HG03432 (cell line): ENCODE measurements around the gene LYZL1.
"Not testable (repeated sequence)": the region's sequence is repeated elsewhere in the genome, so short reads cannot be mapped to it uniquely, and the experiment has no call there.

ENCODE experiments used
- ATAC-seq: cut with Tn5 transposase; IDR thresholded peaks from one replicate; pipeline ENCODE4 v1.9.1; 2021; ENCODE audit warnings: mild to moderate bottlenecking, moderate library complexity; ENCODE audit not compliant: unreplicated experiment

LYZL1 gene

DNA sequence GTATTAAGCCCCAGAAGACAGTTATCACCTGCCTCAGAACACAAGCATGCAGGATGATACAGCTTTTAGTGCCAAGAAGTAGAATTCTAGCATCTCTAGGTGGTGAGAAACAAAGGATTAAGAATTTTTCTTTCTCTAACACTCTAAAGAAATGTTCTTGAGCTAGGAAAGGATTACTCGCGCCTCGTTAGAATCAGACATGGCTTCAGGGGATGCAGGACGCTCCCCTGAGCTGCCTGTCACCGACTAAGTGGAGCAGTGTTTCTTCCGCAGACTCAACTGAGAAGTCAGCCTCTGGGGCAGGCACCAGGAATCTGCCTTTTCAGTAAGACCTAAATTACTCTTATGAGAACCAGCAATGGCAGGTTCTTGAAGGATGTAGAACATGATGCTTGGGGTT is at the start of gene LYZL1:
LYZL1 (plus strand) TSS at position 165 of the 400 bp plus-strand sequence. CDS start 2,798 bp downstream, outside the sequence.
- ATAC-seq, result not testable (repeated sequence)

- no peak for ATAC-seq
Observed at GRCh38 chr10:29239569-29240472, 49.0 kb upstream of the LYZL1 start.

DNA sequence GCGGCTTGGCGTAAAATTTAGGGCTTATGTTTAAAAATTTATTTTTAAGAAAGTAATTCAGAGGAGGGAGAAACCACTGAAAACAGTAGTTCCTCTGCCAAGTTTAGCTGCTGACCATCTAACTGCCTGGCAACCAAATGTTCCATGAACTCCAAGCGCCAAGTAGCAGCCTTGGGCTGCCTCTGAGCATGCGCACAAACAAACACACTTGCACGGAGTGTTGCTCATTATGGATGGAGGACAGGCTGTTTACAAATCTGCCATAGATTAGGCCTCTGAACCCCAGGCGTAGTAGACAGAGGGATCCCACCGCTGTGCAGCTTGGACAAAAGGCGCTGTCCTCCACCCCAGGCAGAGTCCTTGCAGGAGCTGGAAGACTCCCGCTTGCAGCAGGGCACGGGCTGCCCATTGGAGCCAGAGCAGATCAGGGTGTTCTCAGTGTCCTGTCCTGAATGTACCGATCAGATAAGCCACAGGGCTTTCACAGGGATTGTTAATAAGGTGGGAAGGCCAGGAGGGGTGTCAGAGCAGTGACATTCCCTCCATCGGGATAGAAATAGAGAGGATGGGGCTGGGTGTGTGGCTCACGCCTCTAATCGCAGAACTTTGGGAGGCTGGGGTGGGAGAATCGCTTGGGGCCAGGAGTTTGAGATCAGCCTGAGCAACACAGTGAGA is 47.7 kb upstream of the LYZL1 start:
- ATAC-seq, result no peak

DNA sequence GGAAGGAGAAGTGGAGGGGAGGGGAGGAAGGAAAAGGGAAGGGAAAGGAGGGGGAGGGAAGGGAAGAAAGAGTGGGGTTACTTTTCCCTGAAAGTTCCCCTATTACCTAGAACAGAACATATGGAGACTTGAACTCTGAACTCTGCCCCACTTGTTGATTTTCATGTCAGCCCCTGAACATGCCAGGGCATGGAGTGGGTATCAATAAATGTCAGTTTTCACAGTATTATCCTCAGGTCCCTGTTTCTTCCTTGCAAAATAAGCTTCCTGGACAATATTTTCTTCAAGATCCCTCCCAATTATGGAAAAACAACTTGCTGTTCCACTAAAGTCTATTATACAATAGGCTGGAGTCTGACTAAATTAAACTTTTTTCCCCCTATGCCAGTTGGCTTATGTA is 46.9 kb upstream of the LYZL1 start:
- ATAC-seq, result no peak

DNA sequence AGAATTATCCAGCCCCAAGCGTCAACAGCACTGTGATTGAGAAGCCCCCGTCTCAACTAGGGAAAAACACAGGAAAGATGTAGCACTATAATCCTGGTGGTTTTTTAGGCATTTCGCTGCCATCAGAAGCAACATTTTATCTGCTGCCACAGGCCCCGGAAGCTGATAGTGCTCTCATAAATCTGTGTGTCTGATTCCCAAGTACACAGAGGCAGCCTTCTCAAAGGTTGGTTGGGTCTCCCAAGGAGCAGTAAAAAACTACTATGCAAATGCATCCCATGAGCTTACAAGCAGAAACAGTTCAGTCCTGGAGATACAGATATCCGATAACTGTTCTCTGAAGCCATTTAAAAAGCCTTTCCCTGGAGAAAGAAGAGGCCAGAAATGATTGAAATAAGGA is 45.8 kb upstream of the LYZL1 start:
- ATAC-seq, result no peak

GRCh38 chr10:29243750-29244149 is 45.1 kb upstream of the LYZL1 start:
- ATAC-seq, result no peak

DNA sequence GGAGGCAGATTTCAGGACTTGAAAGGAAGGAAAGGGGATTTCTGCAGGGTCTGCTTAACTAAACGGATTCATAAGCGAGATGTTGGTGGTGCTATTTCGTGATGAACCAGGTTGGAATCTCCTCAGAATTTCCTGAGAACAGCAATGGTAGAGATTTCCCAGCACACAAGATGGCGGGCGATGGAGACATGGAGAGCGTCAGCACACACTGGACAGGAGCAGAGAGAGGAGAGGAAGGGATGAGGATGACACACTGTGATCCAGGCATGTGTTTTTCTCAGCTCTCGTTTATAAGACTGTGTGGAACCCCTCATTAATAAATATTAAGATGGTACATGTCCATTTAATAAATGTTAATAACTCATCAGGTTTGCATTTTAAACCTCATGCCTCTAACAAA is 43.9 kb upstream of the LYZL1 start:
- ATAC-seq, result no peak

GRCh38 chr10:29245476-29245875 is 43.4 kb upstream of the LYZL1 start:
- ATAC-seq, result no peak

- no peak for ATAC-seq
Observed at GRCh38 chr10:29246449-29246848, 42.4 kb upstream of the LYZL1 start.

- no peak for ATAC-seq
Observed at GRCh38 chr10:29248158-29248557, 40.7 kb upstream of the LYZL1 start.

- ATAC-seq, result no peak
Observed at GRCh38 chr10:29249018-29249417, 39.9 kb upstream of the LYZL1 start.

DNA sequence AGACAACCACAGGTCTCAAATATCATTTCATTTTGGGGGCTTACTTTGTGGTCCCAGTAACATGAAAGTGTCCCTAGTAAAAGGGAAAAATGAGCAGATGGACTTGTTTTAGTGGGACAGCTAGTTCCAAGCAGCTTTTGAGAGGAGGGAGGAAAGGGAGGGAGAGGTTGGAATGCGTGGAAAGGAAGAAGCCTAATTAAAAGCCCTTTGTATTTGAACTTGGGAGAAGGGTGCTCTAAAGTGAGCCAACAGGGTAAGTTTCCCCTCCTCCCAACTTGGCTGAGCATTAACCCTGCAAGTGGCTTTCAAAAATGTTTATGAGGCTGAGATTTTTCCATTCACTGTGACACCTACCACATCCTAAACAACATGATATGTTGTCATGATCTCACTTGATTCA is 38.8 kb upstream of the LYZL1 start:
- no peak for ATAC-seq

- ATAC-seq, result no peak
Observed at GRCh38 chr10:29252811-29253689, 35.8 kb upstream of the LYZL1 start.

GRCh38 chr10:29253690-29254029 is 35.2 kb upstream of the LYZL1 start:
- no peak for ATAC-seq

DNA sequence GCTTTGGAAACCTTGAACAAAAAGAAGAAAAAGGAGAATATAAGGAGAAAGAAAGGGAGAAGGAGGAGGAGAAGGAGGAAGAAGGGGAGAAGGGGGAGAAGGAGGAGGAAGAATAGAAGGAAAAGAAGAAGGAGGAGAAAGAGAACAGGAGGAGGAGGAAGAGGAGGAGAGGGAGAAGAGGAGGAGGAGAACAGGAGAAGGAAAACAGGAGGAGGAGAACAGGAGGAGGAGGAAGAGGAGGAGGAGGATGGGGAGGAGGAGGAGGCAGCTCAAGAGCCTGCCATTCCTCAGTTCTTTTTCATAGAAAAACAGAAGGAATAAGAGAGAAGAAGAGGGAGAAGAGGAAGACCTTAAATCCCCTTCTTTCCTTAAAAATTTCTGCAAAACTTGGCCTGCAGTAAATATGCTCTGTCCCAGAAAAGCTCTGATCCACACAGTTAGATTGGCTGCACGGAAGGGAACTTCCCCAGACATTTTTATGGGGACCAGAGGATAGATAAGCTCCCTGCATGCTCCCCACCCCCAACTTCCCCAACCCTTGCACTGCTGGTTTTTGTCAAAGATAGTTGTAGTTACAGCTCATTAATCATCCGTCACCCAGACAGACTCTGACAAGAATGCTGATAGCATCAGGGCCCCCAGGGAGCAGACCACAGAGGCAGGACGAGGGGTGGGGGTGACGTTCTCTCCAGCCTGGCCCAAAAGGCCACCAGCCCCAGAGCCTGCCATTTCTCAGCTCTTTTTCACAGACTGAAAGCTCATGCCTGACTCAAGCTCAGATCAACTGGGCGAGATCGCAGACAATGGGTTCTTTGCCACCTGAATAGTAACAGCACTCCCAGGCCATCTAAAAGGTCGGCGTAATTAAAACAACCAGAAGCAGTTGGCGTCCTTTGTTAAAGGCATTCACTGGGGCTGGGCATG is 34.5 kb upstream of the LYZL1 start:
- ATAC-seq, result no peak

DNA sequence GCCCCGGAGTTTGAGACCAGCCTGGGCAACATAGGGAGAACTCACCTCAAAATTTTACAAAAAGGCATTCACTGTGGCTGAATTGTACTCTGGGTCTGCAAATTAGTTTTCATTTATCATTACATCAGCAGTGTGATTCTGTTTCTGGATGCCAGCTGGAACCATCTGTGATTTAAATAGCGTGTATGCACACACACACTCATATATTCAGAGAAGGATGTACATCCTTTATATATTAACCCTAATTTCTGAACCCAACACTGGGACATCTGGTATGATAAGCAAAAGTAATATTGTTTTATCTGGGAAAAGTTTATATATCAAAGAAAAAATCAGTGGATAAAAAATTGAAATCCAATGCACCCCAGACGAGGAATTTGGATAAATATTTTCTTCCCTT is 33.8 kb upstream of the LYZL1 start:
- no peak for ATAC-seq

DNA sequence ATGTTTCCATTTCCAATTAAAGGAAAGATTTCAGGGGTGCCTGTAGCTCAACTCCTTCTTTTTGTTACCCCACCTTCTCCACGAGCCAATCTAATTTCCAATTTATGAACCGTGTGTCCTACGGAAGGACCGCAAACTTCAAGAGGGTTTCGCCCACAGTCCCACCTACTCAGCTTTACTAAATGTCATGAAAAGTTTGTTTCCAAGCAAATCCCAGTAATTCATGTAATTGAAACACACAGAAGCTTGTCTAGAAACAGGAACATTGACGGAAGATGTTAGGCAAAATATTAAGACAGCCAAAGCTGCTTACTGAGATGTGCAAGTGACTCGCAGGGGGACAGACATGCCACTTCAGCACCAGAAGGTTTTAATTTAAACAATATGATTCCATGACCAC is 32.9 kb upstream of the LYZL1 start:
- no peak for ATAC-seq

GRCh38 chr10:29256586-29256985 is 32.3 kb upstream of the LYZL1 start:
- ATAC-seq, result no peak

DNA sequence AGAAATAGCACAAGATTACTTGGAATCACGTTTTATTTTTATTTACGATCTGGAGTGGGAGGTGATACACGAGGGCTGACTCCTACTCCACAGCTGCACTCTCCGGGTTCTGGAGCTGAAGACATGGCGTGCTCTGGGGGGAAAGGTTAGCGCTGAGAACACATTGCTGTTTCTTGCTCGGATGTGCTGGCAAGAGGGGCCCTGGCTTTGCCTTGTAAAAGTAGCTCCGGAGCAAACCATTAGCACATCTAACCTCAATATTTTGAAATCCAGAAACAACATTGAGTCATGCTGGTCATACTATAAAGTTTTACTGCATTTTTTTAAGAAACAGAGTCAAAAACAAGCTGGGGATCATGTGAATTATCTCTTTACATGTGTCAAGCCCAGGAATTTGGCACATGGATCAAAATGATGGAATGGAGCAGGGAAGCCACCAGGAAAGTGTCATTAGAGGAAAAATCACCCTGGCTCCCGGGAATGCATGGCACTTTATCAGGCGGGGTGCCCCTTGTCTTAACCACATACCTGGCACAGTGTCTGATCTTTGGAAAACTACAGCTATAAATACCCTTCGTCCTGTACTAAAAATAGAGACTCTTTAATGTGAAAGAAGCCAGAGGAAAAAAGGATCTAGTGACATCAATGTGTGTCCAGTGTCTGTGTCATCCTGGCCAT is 31.6 kb upstream of the LYZL1 start:
- no peak for ATAC-seq

- ATAC-seq, result no peak
Observed at GRCh38 chr10:29257784-29258135, 31.1 kb upstream of the LYZL1 start.
